Stimulated activated CD8-positive, alpha-beta memory T cell treated with anti-CD3 and anti-CD28 coated beads, Interleukin-4, amount 100 ng/mL, for 24 hours (primary cell): Measurements from ENCODE around the gene C1orf50.
"Not testable (repeated sequence)": the region's sequence is repeated elsewhere in the genome, so short reads cannot be mapped to it uniquely, and the experiment has no call there.

Experiments
- DNase-seq: peaks from one replicate; pipeline ENCODE4 v3.0.0-alpha.2; 2020; ENCODE audit warnings: low read depth

Gene C1orf50

GRCh38 chr1:42801832-42802473 lies 34.9 kb downstream of the C1orf50 start:
- no peak for DNase-seq

- no peak for DNase-seq
These were observed 39.1 kb downstream of the C1orf50 start for GRCh38 chr1:42806171-42806570.

GRCh38 chr1:42806593-42806992 lies 39.5 kb downstream of the C1orf50 start:
- no peak for DNase-seq

- no peak for DNase-seq
These were observed 40.1 kb downstream of the C1orf50 start for GRCh38 chr1:42807056-42807668.

GRCh38 chr1:42814815-42815214 lies 47.8 kb downstream of the C1orf50 start:
- not testable (repeated sequence) for DNase-seq

GRCh38 chr1:42815941-42816584 lies 49.0 kb downstream of the C1orf50 start:
- no peak for DNase-seq

GRCh38 chr1:42816585-42817439 lies 49.8 kb downstream of the C1orf50 start, which contains the start of the genes ERMAP and SVBP:
Gene ERMAP (plus strand): TSS chr1:42817122. CDS start chr1:42830449, 13,327 bp downstream.
Gene SVBP (minus strand): TSS chr1:42817397. CDS start chr1:42816544, 853 bp downstream.
- peak; percentile 94 for DNase-seq

- no peak for DNase-seq
These were observed 50.4 kb downstream of the C1orf50 start for GRCh38 chr1:42817440-42817767.

GRCh38 chr1:42817976-42818375 lies 50.9 kb downstream of the C1orf50 start:
- DNase-seq, result no peak

- DNase-seq, result no peak
These were observed 53.8 kb downstream of the C1orf50 start for GRCh38 chr1:42820813-42821212.

- DNase-seq, result no peak
These were observed 54.6 kb downstream of the C1orf50 start for GRCh38 chr1:42821690-42822089.

- no peak for DNase-seq
These were observed 55.8 kb downstream of the C1orf50 start for GRCh38 chr1:42822800-42823392.

- no peak for DNase-seq
These were observed 57.5 kb downstream of the C1orf50 start for GRCh38 chr1:42824481-42825035.

GRCh38 chr1:42825036-42825851 lies 58.2 kb downstream of the C1orf50 start:
- DNase-seq, result no peak
